HCT116 (cell line): Measurements from ENCODE around the gene RIMOC1.

Source experiments
- ATF3 ChIP-seq: IDR thresholded peaks from 2 replicates; pipeline ENCODE4 v1.6.1; 2012
- CTCF ChIP-seq, 3 experiments: fragments of 200-600 bp in 1 of 3; sonication (generic) in 1 of 3; IDR thresholded peaks in 2 of 3; conservative IDR thresholded peaks in 1 of 3; 2 replicates each; pipeline ENCODE4 v1.5.1; 2012 to 2017; ENCODE audit warnings: low read depth in 2 of 3, low read length in 2 of 3, antibody characterized with exemption in 1 of 3, borderline replicate concordance in 1 of 3, control low read depth in 1 of 3, mild to moderate bottlenecking in 1 of 3, mixed read lengths in 1 of 3, mixed run types in 1 of 3, moderate library complexity in 1 of 3; ENCODE audit not compliant: insufficient read depth in 1 of 3
- EGR1 ChIP-seq: IDR thresholded peaks from 2 replicates; pipeline ENCODE4 v1.6.1; 2012; ENCODE audit warnings: low read depth
- EZH2 ChIP-seq: fragments of 200-600 bp; sonication (generic); IDR thresholded peaks from 2 replicates; pipeline ENCODE4 v1.6.1; 2017; ENCODE audit warnings: antibody characterized with exemption, mixed run types
- EZH2phosphoT487 ChIP-seq: fragments of 200-600 bp; IDR thresholded peaks from 2 replicates; pipeline ENCODE4 v1.6.1; 2018; ENCODE audit warnings: antibody characterized with exemption, borderline replicate concordance
- JUND ChIP-seq: IDR thresholded peaks from 2 replicates; pipeline ENCODE4 v1.6.1; 2012
- POLR2A ChIP-seq: IDR thresholded peaks from 2 replicates; pipeline ENCODE4 v1.7.0; 2011; ENCODE audit warnings: borderline replicate concordance; ENCODE audit not compliant: insufficient read depth, insufficient read length; ENCODE audit errors: extremely low read depth
- POLR2AphosphoS5 ChIP-seq: IDR thresholded peaks from 2 replicates; pipeline ENCODE4 v1.6.1; 2011; ENCODE audit warnings: mild to moderate bottlenecking, low read depth, low read length, moderate library complexity
- RAD21 ChIP-seq: IDR thresholded peaks from 2 replicates; pipeline ENCODE4 v1.6.1; 2012; ENCODE audit warnings: low read depth, mild to moderate bottlenecking
- SRF ChIP-seq: IDR thresholded peaks from 2 replicates; pipeline ENCODE4 v1.6.1; 2012; ENCODE audit warnings: low read depth
- TCF7L2 ChIP-seq: IDR thresholded peaks from 2 replicates; pipeline ENCODE4 v1.7.0; 2011; ENCODE audit warnings: borderline replicate concordance, inconsistent platforms; ENCODE audit not compliant: insufficient read depth, insufficient read length; ENCODE audit errors: extremely low read depth
- YY1 ChIP-seq: IDR thresholded peaks from 2 replicates; pipeline ENCODE4 v1.6.1; 2011; ENCODE audit warnings: low read length, low read depth, moderate library complexity, mild to moderate bottlenecking; ENCODE audit not compliant: insufficient replicate concordance; ENCODE audit errors: extremely low read depth
- ZNF274 ChIP-seq: fragments of 200-500 bp; sonication (Bioruptor generic); IDR thresholded peaks from 2 replicates; pipeline ENCODE4 v1.6.1; 2014; ENCODE audit warnings: mild to moderate bottlenecking, low read depth, low read length, inconsistent platforms
- TF ChIP-seq, protein P1 (sequence below): IDR thresholded peaks from 2 replicates; pipeline ENCODE4 v1.6.1; 2012; ENCODE audit warnings: low read depth

DNA sequence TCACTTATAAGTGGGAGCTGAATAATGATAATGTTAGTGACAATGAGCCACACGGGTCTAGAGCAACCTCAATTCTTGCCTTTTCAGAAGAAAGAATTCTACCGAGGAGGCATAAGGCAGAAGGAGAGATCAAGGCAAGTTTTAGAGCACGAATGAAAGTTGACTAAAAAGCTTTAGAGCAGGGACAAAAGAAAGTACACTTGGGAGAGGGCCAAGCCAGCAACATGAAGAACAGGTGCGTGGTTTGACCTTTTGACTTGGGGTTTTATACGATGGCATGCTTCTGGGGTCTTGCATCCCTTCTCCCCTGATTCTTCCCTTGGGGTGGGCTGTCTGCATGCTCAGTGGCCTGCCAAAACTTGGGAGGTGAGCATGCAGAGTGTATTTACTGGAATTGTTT lies 21.4 kb upstream of the RIMOC1 start:
- no peak for TF ChIP-seq POLR2A
- TF ChIP-seq CTCF (IDR thresholded peaks at IDR 0.05 in 2 of 3, conservative IDR thresholded peaks at IDR 0.05 in 1 of 3; ENCODE audit: borderline replicate concordance in 1 of 3, insufficient read depth in 1 of 3, low read depth in 2 of 3, low read length in 2 of 3): no peak
- no peak for TF ChIP-seq EZH2phosphoT487
- no peak for TF ChIP-seq TCF7L2
- TF ChIP-seq EZH2: no peak
- TF ChIP-seq, protein P1, sequence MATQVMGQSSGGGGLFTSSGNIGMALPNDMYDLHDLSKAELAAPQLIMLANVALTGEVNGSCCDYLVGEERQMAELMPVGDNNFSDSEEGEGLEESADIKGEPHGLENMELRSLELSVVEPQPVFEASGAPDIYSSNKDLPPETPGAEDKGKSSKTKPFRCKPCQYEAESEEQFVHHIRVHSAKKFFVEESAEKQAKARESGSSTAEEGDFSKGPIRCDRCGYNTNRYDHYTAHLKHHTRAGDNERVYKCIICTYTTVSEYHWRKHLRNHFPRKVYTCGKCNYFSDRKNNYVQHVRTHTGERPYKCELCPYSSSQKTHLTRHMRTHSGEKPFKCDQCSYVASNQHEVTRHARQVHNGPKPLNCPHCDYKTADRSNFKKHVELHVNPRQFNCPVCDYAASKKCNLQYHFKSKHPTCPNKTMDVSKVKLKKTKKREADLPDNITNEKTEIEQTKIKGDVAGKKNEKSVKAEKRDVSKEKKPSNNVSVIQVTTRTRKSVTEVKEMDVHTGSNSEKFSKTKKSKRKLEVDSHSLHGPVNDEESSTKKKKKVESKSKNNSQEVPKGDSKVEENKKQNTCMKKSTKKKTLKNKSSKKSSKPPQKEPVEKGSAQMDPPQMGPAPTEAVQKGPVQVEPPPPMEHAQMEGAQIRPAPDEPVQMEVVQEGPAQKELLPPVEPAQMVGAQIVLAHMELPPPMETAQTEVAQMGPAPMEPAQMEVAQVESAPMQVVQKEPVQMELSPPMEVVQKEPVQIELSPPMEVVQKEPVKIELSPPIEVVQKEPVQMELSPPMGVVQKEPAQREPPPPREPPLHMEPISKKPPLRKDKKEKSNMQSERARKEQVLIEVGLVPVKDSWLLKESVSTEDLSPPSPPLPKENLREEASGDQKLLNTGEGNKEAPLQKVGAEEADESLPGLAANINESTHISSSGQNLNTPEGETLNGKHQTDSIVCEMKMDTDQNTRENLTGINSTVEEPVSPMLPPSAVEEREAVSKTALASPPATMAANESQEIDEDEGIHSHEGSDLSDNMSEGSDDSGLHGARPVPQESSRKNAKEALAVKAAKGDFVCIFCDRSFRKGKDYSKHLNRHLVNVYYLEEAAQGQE: no peak
- TF ChIP-seq ATF3: no peak
- no peak for TF ChIP-seq POLR2AphosphoS5
- TF ChIP-seq RAD21: no peak
- no peak for TF ChIP-seq EGR1
- no peak for TF ChIP-seq YY1
- TF ChIP-seq ZNF274: no peak
- no peak for TF ChIP-seq SRF
- TF ChIP-seq JUND: no peak
